Measurements from ENCODE around the gene EPHA3. TPM values are rescaled to one million over a fixed set of nuclear protein-coding genes. Genes with fewer than 3 reads are reported as not detected.

EPHA3 gene
- total and polyA plus RNA-seq, 10 of the 15 experiments (the other 5 are each of a cell fraction or from before 2014, with no cell fraction given) = 0.03 to 39.0 (median 0.07) TPM; not detected in 4

DNA sequence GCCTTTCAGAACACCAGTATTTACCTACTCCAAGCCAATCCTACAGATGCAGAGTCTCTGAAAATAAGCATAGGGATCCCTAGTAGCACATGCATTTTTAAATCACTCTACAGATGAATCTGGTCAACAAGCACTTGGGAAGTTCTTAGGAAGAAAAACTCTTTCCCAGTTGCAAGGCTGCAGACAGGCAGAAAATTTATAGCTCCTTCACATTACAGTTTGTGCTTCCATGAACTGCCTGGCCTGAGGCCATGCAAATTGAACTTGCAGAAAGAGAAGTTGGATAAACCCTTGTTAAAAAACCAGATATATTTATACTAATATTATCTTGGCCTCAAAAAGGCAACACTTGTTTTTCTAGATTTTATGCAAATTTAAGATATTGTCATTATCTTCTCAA, 256.9 kb downstream of the EPHA3 start (continued):
- TF ChIP-seq, protein P1, sequence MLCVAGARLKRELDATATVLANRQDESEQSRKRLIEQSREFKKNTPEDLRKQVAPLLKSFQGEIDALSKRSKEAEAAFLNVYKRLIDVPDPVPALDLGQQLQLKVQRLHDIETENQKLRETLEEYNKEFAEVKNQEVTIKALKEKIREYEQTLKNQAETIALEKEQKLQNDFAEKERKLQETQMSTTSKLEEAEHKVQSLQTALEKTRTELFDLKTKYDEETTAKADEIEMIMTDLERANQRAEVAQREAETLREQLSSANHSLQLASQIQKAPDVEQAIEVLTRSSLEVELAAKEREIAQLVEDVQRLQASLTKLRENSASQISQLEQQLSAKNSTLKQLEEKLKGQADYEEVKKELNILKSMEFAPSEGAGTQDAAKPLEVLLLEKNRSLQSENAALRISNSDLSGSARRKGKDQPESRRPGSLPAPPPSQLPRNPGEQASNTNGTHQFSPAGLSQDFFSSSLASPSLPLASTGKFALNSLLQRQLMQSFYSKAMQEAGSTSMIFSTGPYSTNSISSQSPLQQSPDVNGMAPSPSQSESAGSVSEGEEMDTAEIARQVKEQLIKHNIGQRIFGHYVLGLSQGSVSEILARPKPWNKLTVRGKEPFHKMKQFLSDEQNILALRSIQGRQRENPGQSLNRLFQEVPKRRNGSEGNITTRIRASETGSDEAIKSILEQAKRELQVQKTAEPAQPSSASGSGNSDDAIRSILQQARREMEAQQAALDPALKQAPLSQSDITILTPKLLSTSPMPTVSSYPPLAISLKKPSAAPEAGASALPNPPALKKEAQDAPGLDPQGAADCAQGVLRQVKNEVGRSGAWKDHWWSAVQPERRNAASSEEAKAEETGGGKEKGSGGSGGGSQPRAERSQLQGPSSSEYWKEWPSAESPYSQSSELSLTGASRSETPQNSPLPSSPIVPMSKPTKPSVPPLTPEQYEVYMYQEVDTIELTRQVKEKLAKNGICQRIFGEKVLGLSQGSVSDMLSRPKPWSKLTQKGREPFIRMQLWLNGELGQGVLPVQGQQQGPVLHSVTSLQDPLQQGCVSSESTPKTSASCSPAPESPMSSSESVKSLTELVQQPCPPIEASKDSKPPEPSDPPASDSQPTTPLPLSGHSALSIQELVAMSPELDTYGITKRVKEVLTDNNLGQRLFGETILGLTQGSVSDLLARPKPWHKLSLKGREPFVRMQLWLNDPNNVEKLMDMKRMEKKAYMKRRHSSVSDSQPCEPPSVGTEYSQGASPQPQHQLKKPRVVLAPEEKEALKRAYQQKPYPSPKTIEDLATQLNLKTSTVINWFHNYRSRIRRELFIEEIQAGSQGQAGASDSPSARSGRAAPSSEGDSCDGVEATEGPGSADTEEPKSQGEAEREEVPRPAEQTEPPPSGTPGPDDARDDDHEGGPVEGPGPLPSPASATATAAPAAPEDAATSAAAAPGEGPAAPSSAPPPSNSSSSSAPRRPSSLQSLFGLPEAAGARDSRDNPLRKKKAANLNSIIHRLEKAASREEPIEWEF (IDR thresholded peaks at IDR 0.05; ENCODE audit: insufficient replicate concordance, low read depth, low read length) = no peak

DNA sequence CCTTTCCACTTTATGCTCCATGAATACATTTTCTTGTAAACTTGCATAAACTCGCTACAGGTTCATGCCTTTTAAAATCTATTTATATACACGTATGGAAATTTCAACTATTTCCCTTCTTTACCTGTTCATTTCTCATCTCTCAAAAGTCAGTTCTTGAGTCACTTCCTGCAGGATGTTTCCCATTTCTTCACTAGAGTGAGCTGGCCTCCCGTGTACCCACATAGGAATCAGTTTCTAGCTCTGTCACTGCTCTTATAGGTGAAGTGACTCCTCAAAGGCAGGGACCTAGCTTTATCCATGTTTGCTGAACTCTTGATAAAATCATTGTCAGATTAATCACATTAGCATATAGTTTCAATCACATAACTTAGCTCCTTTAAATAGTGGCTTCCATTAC, 259.7 kb downstream of the EPHA3 start:
- intact Hi-C loops (cut with micrococcal nuclease; ENCODE audit: unreplicated experiment) (no loop called here), in situ Hi-C loops (cut with MboI) (no loop called here)
- ChIA-PET SMC1A (ENCODE audit: uncharacterized antibody, unreplicated experiment) (interaction anchor here (0.9 kb wide), 1 partner anchor 9 kb away, joined by 3 read pairs; no protein-coding TSS in a partner anchor), RAD21 (ENCODE audit: unreplicated experiment) (no interaction called here), CTCF (no interaction called here), POLR2A (no interaction called here)
- H3K27ac ChIP-seq (ENCODE audit: control insufficient read depth, insufficient read depth) = no peak overlapping the region
- no peak overlapping the region for H3K4me3 ChIP-seq
- no peak overlapping the region for H3K9ac ChIP-seq (ENCODE audit: control insufficient read depth, insufficient read depth, low read length)
- no peaks in the 10 kb centered on the region for H4K20me1 ChIP-seq (ENCODE audit: control insufficient read depth, insufficient read depth)
- BruUV-seq (replicated peaks) = no TSS peak
- TF ChIP-seq NFIC (IDR thresholded peaks at IDR 0.05; ENCODE audit: low read depth, low read length) (no peak), YBX1 (IDR thresholded peaks at IDR 0.05) (no peak), ZNF274 (IDR thresholded peaks at IDR 0.05; ENCODE audit: insufficient read depth, insufficient read length) (no peak), CBX5 (IDR thresholded peaks at IDR 0.05; ENCODE audit: low read depth) (no peak), SIN3A (IDR thresholded peaks at IDR 0.05; ENCODE audit: low read depth, low read length) (no peak), PAX5 (IDR thresholded peaks at IDR 0.05; ENCODE audit: borderline replicate concordance, low read depth, low read length) (no peak), PAX8 (IDR thresholded peaks at IDR 0.05) (no peak), YY1 (IDR thresholded peaks at IDR 0.05; ENCODE audit: low read depth, low read length) (no peak), SIX5 (IDR thresholded peaks at IDR 0.05; ENCODE audit: low read depth, low read length, severe bottlenecking) (no peak), ZNF384 (IDR thresholded peaks at IDR 0.05; ENCODE audit: borderline replicate concordance, low read depth, low read length) (no peak), ZNF217 (IDR thresholded peaks at IDR 0.05) (no peak), BRCA1 (IDR thresholded peaks at IDR 0.05; ENCODE audit: low read depth, low read length) (no peak)
- TF ChIP-seq, protein P2, sequence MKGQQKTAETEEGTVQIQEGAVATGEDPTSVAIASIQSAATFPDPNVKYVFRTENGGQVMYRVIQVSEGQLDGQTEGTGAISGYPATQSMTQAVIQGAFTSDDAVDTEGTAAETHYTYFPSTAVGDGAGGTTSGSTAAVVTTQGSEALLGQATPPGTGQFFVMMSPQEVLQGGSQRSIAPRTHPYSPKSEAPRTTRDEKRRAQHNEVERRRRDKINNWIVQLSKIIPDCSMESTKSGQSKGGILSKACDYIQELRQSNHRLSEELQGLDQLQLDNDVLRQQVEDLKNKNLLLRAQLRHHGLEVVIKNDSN (IDR thresholded peaks at IDR 0.05; ENCODE audit: borderline replicate concordance, extremely low read length, insufficient read depth, low read depth, low read length) = no peak
- TF ChIP-seq, protein P3, sequence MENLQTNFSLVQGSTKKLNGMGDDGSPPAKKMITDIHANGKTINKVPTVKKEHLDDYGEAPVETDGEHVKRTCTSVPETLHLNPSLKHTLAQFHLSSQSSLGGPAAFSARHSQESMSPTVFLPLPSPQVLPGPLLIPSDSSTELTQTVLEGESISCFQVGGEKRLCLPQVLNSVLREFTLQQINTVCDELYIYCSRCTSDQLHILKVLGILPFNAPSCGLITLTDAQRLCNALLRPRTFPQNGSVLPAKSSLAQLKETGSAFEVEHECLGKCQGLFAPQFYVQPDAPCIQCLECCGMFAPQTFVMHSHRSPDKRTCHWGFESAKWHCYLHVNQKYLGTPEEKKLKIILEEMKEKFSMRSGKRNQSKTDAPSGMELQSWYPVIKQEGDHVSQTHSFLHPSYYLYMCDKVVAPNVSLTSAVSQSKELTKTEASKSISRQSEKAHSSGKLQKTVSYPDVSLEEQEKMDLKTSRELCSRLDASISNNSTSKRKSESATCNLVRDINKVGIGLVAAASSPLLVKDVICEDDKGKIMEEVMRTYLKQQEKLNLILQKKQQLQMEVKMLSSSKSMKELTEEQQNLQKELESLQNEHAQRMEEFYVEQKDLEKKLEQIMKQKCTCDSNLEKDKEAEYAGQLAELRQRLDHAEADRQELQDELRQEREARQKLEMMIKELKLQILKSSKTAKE (IDR thresholded peaks at IDR 0.05; ENCODE audit: low read depth, poor library complexity, severe bottlenecking) = no peak
- H3K27me3 ChIP-seq (replicated peaks in 1 of 2; ENCODE audit: control insufficient read depth in 2 of 2, insufficient read depth in 2 of 2, low read length in 1 of 2) = no peaks in the 10 kb centered on the region
- no peaks in the 10 kb centered on the region for H3K4me1 ChIP-seq (ENCODE audit: control insufficient read depth, insufficient read depth, low read length)
- DNase-seq (ENCODE audit: low read depth, low spot score) = no peak
- no peaks in the 10 kb centered on the region for H3K9me3 ChIP-seq (replicated peaks; ENCODE audit: control insufficient read depth, insufficient read depth, low read length)
- 24% methylated on average over 3 of the region's 3 CpGs for WGBS (ENCODE audit: insufficient coverage, insufficient replicate concordance, low lambda C conversion rate, missing lambda C conversion rate)
- H3K36me3 ChIP-seq (ENCODE audit: control insufficient read depth in 2 of 2, insufficient read depth in 2 of 2, low read length in 1 of 2) = no peaks in the 10 kb centered on the region
- ATAC-seq = no peak
- H2AFZ ChIP-seq (ENCODE audit: control insufficient read depth, low read depth, low read length) = no peak overlapping the region
- H3K4me2 ChIP-seq (ENCODE audit: control insufficient read depth, insufficient read depth) = no peak overlapping the region
- no peaks in the 10 kb centered on the region for H3K79me2 ChIP-seq (ENCODE audit: control insufficient read depth, insufficient read depth, low read length)
- no peak for FAIRE-seq

Data from GM12878 (cell line).